GM18507 (cell line): ENCODE results near the gene MPC2.

Source experiments
- DNase-seq: peaks from one replicate; pipeline ENCODE4 v3.0.0; 2011; ENCODE audit warnings: low read depth; ENCODE audit not compliant: insufficient read length; ENCODE audit errors: extremely low spot score
- FAIRE-seq: peaks from 2 replicates; lab custom pipeline; 2011; peaks lifted over from hg19 to GRCh38; lab: Jason Lieb, UNC

Gene MPC2

GRCh38 chr1:167936930-167937708 lies at the start of gene MPC2:
TSS of gene MPC2 (minus strand) at chr1:167937072. CDS start at chr1:167935841, 1,231 bp downstream.
- peak; percentile 20 for DNase-seq
- peak; percentile 76 for FAIRE-seq

- DNase-seq (no peak), FAIRE-seq (peak; percentile 47)
Measured at GRCh38 chr1:167984886-167985489, 48.1 kb upstream of the MPC2 start.

- DNase-seq (no peak), FAIRE-seq (no peak)
Measured at GRCh38 chr1:167983797-167984420, 47.0 kb upstream of the MPC2 start.

GRCh38 chr1:167981933-167982332 lies 45.1 kb upstream of the MPC2 start:
- no peak for DNase-seq
- no peak for FAIRE-seq

GRCh38 chr1:167977245-167977644 lies 40.4 kb upstream of the MPC2 start:
- FAIRE-seq (no peak), DNase-seq (no peak)

- no peak for DNase-seq
Measured at GRCh38 chr1:167974698-167975097, 37.8 kb upstream of the MPC2 start.

GRCh38 chr1:167973832-167974231 lies 37.0 kb upstream of the MPC2 start:
- DNase-seq (no peak), FAIRE-seq (no peak)

More at GRCh38 chr1:167974698-167975097, 37.8 kb upstream of the MPC2 start:
- FAIRE-seq = no peak

GRCh38 chr1:167968569-167968968 lies 31.7 kb upstream of the MPC2 start:
- FAIRE-seq = no peak
- DNase-seq = no peak

- DNase-seq = no peak
- FAIRE-seq = no peak
Measured at GRCh38 chr1:167966050-167966449, 29.2 kb upstream of the MPC2 start.

- DNase-seq = no peak
- FAIRE-seq = no peak
Measured at GRCh38 chr1:167964646-167965045, 27.8 kb upstream of the MPC2 start.

GRCh38 chr1:167957710-167958109 lies 20.8 kb upstream of the MPC2 start:
- DNase-seq = no peak
- no peak for FAIRE-seq

- FAIRE-seq (no peak), DNase-seq (no peak)
Measured at GRCh38 chr1:167955915-167956314, 19.0 kb upstream of the MPC2 start.

GRCh38 chr1:167950569-167950968 lies 13.7 kb upstream of the MPC2 start:
- DNase-seq (no peak), FAIRE-seq (no peak)

- no peak for FAIRE-seq
- DNase-seq = no peak
Measured at GRCh38 chr1:167949785-167950184, 12.9 kb upstream of the MPC2 start.

GRCh38 chr1:167947733-167948132 lies 10.9 kb upstream of the MPC2 start:
- FAIRE-seq (no peak), DNase-seq (no peak)

- no peak for DNase-seq
- no peak for FAIRE-seq
Measured at GRCh38 chr1:167943541-167943940, 6.7 kb upstream of the MPC2 start.

GRCh38 chr1:167940264-167940663 lies 3.4 kb upstream of the MPC2 start:
- FAIRE-seq (no peak), DNase-seq (no peak)

GRCh38 chr1:167938080-167938636 lies 1.3 kb upstream of the MPC2 start:
- DNase-seq = no peak
- FAIRE-seq = no peak

- no peak for DNase-seq
- FAIRE-seq = peak; percentile 21
Measured at GRCh38 chr1:167937709-167938010, 788 bp upstream of the MPC2 start.

GRCh38 chr1:167936068-167936929 lies 573 bp downstream of the MPC2 start, which contains the start of gene DCAF6:
TSS of gene DCAF6 (plus strand) at chr1:167936683. CDS start at chr1:167936912, 229 bp downstream.
- FAIRE-seq = peak; percentile 98
- DNase-seq = peak; percentile 94
